Liver (tissue), 9 donors: ENCODE measurements around the gene CELF4. TPM values are rescaled to one million over a fixed set of nuclear protein-coding genes. Genes with fewer than 3 reads are reported as not detected.

Experiments used
- DNase-seq: peaks from one replicate; pipeline ENCODE4 v3.0.0-alpha.2; 2017; ENCODE audit warnings: low spot score
- H3K27ac ChIP-seq, 2 donors: one replicate each; pipeline ENCODE4 v1.7.0; 2013; ENCODE audit warnings: inconsistent platforms in 2 of 2, low read length in 2 of 2, control low read depth in 1 of 2, low read depth in 1 of 2, mild to moderate bottlenecking in 1 of 2
- H3K27me3 ChIP-seq, 4 donors: one replicate each; pipeline versions ENCODE4 v1.6.1 to v1.7.0; 2013; ENCODE audit warnings: low read length in 3 of 4, inconsistent platforms in 1 of 4, mild to moderate bottlenecking in 1 of 4, moderate library complexity in 1 of 4; ENCODE audit not compliant: control insufficient read depth in 4 of 4, insufficient read depth in 4 of 4
- H3K36me3 ChIP-seq, 4 donors: one replicate each; pipeline versions ENCODE4 v1.6.1 to v1.7.0; 2013; ENCODE audit warnings: low read length in 3 of 4, mild to moderate bottlenecking in 3 of 4, low read depth in 1 of 4, moderate library complexity in 1 of 4; ENCODE audit not compliant: control insufficient read depth in 4 of 4, insufficient read depth in 3 of 4
- H3K4me1 ChIP-seq, 4 donors: one replicate each; pipeline versions ENCODE4 v1.6.1 to v1.7.0; 2013; ENCODE audit warnings: low read length in 3 of 4, mild to moderate bottlenecking in 3 of 4, moderate library complexity in 1 of 4; ENCODE audit not compliant: control insufficient read depth in 4 of 4, insufficient read depth in 4 of 4
- H3K4me3 ChIP-seq, 3 donors: one replicate each; pipeline versions ENCODE4 v1.6.1 to v1.7.0; 2013; ENCODE audit warnings: low read length in 3 of 3, control low read depth in 1 of 3, low read depth in 1 of 3, mild to moderate bottlenecking in 1 of 3
- H3K9ac ChIP-seq, 2 donors: one replicate each; pipeline ENCODE4 v1.7.0; 2013; ENCODE audit warnings: low read length in 2 of 2, mild to moderate bottlenecking in 2 of 2, moderate library complexity in 2 of 2, control low read depth in 1 of 2, low read depth in 1 of 2
- H3K9me3 ChIP-seq, 4 donors: one replicate each; pipeline versions ENCODE4 v1.6.1 to v1.7.0; 2013; ENCODE audit warnings: low read length in 3 of 4; ENCODE audit not compliant: control insufficient read depth in 4 of 4
- CTCF ChIP-seq: fragments of 150-350 bp; IDR thresholded peaks from 2 replicates; pipeline ENCODE4 v1.5.1; 2017; ENCODE audit warnings: improper control_type of control experiment, low read depth, low read length; ENCODE audit not compliant: missing input control
- FOXA1 ChIP-seq: IDR thresholded peaks from 2 replicates; pipeline ENCODE4 v1.6.1; 2016; ENCODE audit warnings: antibody characterized with exemption
- GABPA ChIP-seq, 2 donors: IDR thresholded peaks in 1 of 2; conservative IDR thresholded peaks in 1 of 2; 2 replicates each; pipeline ENCODE4 v1.6.1; 2016; ENCODE audit warnings: antibody characterized with exemption in 2 of 2, mild to moderate bottlenecking in 1 of 2, moderate library complexity in 1 of 2
- HNF4A ChIP-seq, 2 donors: conservative IDR thresholded peaks; 2 replicates each; pipeline ENCODE4 v1.6.1; 2016; ENCODE audit warnings: antibody characterized with exemption in 2 of 2, mild to moderate bottlenecking in 2 of 2
- HNF4G ChIP-seq: IDR thresholded peaks from 2 replicates; pipeline ENCODE4 v1.6.1; 2016; ENCODE audit warnings: antibody characterized with exemption
- JUND ChIP-seq, 2 donors: IDR thresholded peaks; 2 replicates each; pipeline ENCODE4 v1.6.1; 2016; ENCODE audit warnings: antibody characterized with exemption in 2 of 2
- NR2F2 ChIP-seq: IDR thresholded peaks from 2 replicates; pipeline ENCODE4 v1.6.1; 2016; ENCODE audit warnings: antibody characterized with exemption
- RAD21 ChIP-seq, 2 donors: IDR thresholded peaks; 2 replicates each; pipeline ENCODE4 v1.6.1; 2016; ENCODE audit warnings: antibody characterized with exemption in 2 of 2, mild to moderate bottlenecking in 2 of 2
- REST ChIP-seq: IDR thresholded peaks from 2 replicates; pipeline ENCODE4 v1.6.1; 2016; ENCODE audit warnings: antibody characterized with exemption, mild to moderate bottlenecking
- RXRA ChIP-seq, 2 donors: IDR thresholded peaks; 2 replicates each; pipeline ENCODE4 v1.6.1; 2017 to 2018; ENCODE audit warnings: antibody characterized with exemption in 2 of 2, mild to moderate bottlenecking in 1 of 2
- YY1 ChIP-seq: IDR thresholded peaks from 2 replicates; pipeline ENCODE4 v1.6.1; 2016; ENCODE audit warnings: antibody characterized with exemption, mild to moderate bottlenecking
- WGBS: extraction: QIAGEN DNeasy Blood & Tissue Kit; methylation state at CpG from one replicate; pipeline ENCODE4 v1.1.7; 2013; 5-methylcytosine and 5-hydroxymethylcytosine counted together
- polyA plus RNA-seq, 2 donors: library from polyadenylated mRNA; stranded (reverse) in 1 of 2; unstranded in 1 of 2; fragments of 200-250 nt in 1 of 2; fragments of >200 nt in 1 of 2; fragmentation: Nextera tagmentation in 1 of 2; extraction: Ambion mirVana in 1 of 2; gene quantifications; one replicate each; pipeline versions ENCODE4 v1.2.1 to v1.2.3, GENCODE V29; 2013 to 2015
- total RNA-seq, 2 donors: library from RNA; depleted of rRNA; stranded (reverse); fragments of >200 nt; gene quantifications; one replicate each; pipeline ENCODE4 v1.2.3, GENCODE V29; 2014
- TF ChIP-seq, protein P1 (sequence below): IDR thresholded peaks from 2 replicates; pipeline ENCODE4 v1.6.1; 2016; ENCODE audit warnings: antibody characterized with exemption
- TF ChIP-seq, protein P2 (sequence below): IDR thresholded peaks from 2 replicates; pipeline ENCODE4 v1.6.1; 2016; ENCODE audit warnings: antibody characterized with exemption
- TF ChIP-seq, protein P3 (sequence below): IDR thresholded peaks from 2 replicates; pipeline ENCODE4 v1.6.1; 2016; ENCODE audit warnings: antibody characterized with exemption
- donor health status: healthy.
- donor health status: healthy.
- donor health status: healthy.
- donor health status: healthy.
- donor health status: healthy.

CELF4 gene
- total and polyA plus RNA-seq, 4 donors, result 0.08 to 0.28 (median 0.21) TPM; not detected in 1

DNA sequence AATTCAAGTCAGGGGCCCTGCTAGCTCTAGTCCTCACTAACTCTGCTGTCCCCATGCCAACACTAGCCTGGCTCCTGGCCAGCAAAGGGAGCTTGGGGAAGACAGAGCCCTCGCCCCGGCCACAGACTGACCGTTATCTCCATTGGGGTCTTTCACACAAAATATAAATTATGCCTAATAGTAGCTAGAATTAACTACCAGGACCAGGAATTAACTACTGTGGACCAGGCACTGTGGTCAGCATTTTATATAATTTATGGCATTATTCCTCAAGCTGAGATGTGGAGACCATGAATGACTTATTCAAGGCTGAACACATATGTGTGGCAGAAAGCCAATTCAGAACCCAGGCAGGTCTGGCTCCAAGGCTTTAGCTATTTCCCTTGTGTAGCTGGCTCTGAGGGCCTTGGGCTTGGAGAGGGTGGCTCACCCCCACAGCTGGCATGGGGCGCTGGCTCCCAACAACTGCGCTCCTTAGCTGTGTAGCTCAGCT, 49.2 kb downstream of the CELF4 start:
- 84% methylated on average over 5 of the region's 5 CpGs for WGBS
- Histone ChIP-seq H3K27me3 (no peaks in the 10 kb centered on the region), H3K27ac (no peak overlapping the region), H3K4me1 (no peaks in the 10 kb centered on the region), H3K9ac (no peak overlapping the region), H3K9me3 (peaks cover 0 to 1% (median 0%) of the 10 kb centered on the region in 4 donors), H3K4me3 (no peak overlapping the region), H3K36me3 (no peaks in the 10 kb centered on the region)
- no peak for DNase-seq
- TF ChIP-seq CTCF, result no peak
- TF ChIP-seq HNF4G, result no peak
- TF ChIP-seq HNF4A (conservative IDR thresholded peaks at IDR 0.05), result no peak
- TF ChIP-seq, protein P1, sequence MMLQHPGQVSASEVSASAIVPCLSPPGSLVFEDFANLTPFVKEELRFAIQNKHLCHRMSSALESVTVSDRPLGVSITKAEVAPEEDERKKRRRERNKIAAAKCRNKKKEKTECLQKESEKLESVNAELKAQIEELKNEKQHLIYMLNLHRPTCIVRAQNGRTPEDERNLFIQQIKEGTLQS, result no peak
- no peak for TF ChIP-seq RAD21 (IDR thresholded peaks at IDR 0.05)
- TF ChIP-seq YY1, result no peak
- no peak for TF ChIP-seq NR2F2
- TF ChIP-seq REST, result no peak

DNA sequence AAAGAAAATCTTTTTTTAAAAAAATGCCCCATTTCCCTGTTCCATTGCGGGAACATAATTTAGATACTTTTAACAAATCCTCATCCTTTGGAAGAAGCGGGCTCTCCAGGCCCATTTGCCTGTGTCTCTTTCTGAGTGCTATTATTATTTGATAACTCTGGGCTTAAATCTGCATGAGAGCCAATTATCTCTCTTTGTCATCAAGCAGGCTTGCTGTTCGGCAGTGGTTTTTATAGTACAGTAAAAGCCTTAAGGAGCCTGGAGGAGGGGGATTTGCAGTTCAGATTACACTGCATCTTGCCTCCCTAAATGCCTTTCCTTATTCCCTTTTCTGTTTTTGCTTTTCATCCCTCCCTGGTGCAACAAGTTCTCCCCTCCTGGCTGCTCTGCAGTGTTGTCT, 50.6 kb downstream of the CELF4 start:
- Histone ChIP-seq H3K36me3 (no peaks in the 10 kb centered on the region), H3K4me3 (no peak overlapping the region), H3K9ac (no peak overlapping the region), H3K27ac (no peak overlapping the region), H3K9me3 (peaks cover 0 to 3% (median 1%) of the 10 kb centered on the region in 4 donors), H3K4me1 (no peaks in the 10 kb centered on the region), H3K27me3 (no peaks in the 10 kb centered on the region)
- DNase-seq, result no peak
- TF ChIP-seq RXRA (IDR thresholded peaks at IDR 0.05), result no peak
- TF ChIP-seq JUND (IDR thresholded peaks at IDR 0.05), result no peak
- TF ChIP-seq, protein P2, sequence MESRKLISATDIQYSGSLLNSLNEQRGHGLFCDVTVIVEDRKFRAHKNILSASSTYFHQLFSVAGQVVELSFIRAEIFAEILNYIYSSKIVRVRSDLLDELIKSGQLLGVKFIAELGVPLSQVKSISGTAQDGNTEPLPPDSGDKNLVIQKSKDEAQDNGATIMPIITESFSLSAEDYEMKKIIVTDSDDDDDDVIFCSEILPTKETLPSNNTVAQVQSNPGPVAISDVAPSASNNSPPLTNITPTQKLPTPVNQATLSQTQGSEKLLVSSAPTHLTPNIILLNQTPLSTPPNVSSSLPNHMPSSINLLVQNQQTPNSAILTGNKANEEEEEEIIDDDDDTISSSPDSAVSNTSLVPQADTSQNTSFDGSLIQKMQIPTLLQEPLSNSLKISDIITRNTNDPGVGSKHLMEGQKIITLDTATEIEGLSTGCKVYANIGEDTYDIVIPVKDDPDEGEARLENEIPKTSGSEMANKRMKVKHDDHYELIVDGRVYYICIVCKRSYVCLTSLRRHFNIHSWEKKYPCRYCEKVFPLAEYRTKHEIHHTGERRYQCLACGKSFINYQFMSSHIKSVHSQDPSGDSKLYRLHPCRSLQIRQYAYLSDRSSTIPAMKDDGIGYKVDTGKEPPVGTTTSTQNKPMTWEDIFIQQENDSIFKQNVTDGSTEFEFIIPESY, result no peak
- TF ChIP-seq FOXA1, result no peak
- no peak for TF ChIP-seq HNF4G
- TF ChIP-seq, protein P3, sequence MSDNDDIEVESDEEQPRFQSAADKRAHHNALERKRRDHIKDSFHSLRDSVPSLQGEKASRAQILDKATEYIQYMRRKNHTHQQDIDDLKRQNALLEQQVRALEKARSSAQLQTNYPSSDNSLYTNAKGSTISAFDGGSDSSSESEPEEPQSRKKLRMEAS, result no peak
- TF ChIP-seq GABPA (IDR thresholded peaks at IDR 0.05 in 1 of 2, conservative IDR thresholded peaks at IDR 0.05 in 1 of 2), result no peak
- no peak for TF ChIP-seq CTCF
- no peak for TF ChIP-seq REST
- TF ChIP-seq YY1, result no peak
- TF ChIP-seq, protein P1, result no peak
- 86% methylated on average over 3 of the region's 3 CpGs for WGBS
